Measurements from ENCODE around the gene NEK7.

GRCh38 chr1:198174297-198174696 is 17.5 kb downstream of the NEK7 start:
- no peak for TF ChIP-seq POLR2A (IDR thresholded peaks at IDR 0.05)
- no peak for TF ChIP-seq CTCF (IDR thresholded peaks at IDR 0.05 in 4 of 5, conservative IDR thresholded peaks at IDR 0.05 in 1 of 5)
